Osteocyte (in vitro differentiated cells): ENCODE results near the gene NFIA. TPM values are rescaled to one million over a fixed set of nuclear protein-coding genes. Genes with fewer than 3 reads are reported as not detected.

ENCODE experiments used
- DNase-seq: peaks from one replicate; pipeline ENCODE4 v3.0.0; 2021; ENCODE audit warnings: mixed read lengths; ENCODE audit not compliant: unreplicated experiment; ENCODE audit errors: extremely low spot score
- H3K27ac Mint-ChIP-seq: one replicate; pipeline ENCODE4 v1.8.0; 2021; ENCODE audit warnings: mild to moderate bottlenecking, mixed read lengths; ENCODE audit not compliant: unreplicated experiment
- H3K27me3 Mint-ChIP-seq: one replicate; pipeline ENCODE4 v1.8.0; 2021; ENCODE audit warnings: mixed read lengths; ENCODE audit not compliant: unreplicated experiment
- H3K36me3 Mint-ChIP-seq: one replicate; pipeline ENCODE4 v1.8.0; 2021; ENCODE audit warnings: mixed read lengths; ENCODE audit not compliant: unreplicated experiment
- H3K4me1 Mint-ChIP-seq: one replicate; pipeline ENCODE4 v1.8.0; 2021; ENCODE audit warnings: mixed read lengths; ENCODE audit not compliant: unreplicated experiment
- H3K4me3 Mint-ChIP-seq: one replicate; pipeline ENCODE4 v1.8.0; 2021; ENCODE audit warnings: mild to moderate bottlenecking, moderate library complexity, mixed read lengths; ENCODE audit not compliant: unreplicated experiment
- H3K9me3 Mint-ChIP-seq: one replicate; pipeline ENCODE4 v1.8.0; 2021; ENCODE audit warnings: mixed read lengths; ENCODE audit not compliant: unreplicated experiment
- total RNA-seq: library from RNA; stranded (reverse); gene quantifications from 2 replicates; pipeline ENCODE4 v1.2.1, GENCODE V29; 2021
- TF ChIP-seq, protein P1 (sequence below): fragments of 200-600 bp; sonication (generic); IDR thresholded peaks from 2 replicates; pipeline ENCODE4 v1.5.0; 2021; ENCODE audit warnings: antibody characterized with exemption, mild to moderate bottlenecking, moderate library complexity

Gene NFIA
- total RNA-seq, 1 donor from 2014 or later: 46.7 TPM

DNA sequence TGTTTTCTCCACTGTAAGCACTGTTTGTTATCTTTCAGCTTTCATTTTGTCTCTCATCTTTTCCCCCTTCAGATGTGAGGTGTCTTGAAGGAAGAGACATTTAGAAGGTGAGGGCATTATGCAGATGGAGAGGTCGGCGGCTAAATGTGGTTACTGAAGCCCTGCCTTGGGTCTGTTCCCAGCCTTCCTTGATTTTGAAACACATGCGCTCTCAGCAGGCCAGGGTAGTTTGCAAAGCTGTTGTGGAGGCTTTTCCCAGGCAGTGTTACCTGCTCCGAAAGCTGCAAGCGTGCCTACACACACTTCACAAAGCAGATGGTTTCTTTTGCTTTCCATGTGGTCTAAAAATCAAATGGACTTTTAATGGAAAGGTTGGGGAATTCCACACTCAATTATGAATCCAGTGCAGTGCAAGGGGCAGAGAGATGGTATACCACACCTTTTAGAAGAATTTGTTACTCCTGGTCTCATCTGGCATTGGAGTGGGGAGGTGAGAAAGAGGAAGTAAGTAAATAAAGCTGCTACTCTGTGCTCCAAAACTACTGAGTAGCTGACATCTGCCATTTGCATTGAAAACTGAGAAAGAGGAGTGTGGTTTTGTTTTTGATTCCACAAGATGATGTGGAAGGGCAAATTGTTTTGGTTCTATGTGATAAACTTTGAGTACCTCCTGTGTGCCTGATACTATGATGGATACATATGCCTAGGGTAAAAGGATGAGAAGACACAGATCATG is 91.9 kb downstream of the NFIA start:
- Mint-ChIP-seq H3K27me3 (no peaks in the 10 kb centered on the region), H3K27ac (no peak overlapping the region), H3K36me3 (peaks cover 4% of the 10 kb centered on the region), H3K4me3 (no peak overlapping the region), H3K4me1 (peaks cover 47% of the 10 kb centered on the region), H3K9me3 (no peaks in the 10 kb centered on the region)
- DNase-seq: no peak
- TF ChIP-seq, protein P1, sequence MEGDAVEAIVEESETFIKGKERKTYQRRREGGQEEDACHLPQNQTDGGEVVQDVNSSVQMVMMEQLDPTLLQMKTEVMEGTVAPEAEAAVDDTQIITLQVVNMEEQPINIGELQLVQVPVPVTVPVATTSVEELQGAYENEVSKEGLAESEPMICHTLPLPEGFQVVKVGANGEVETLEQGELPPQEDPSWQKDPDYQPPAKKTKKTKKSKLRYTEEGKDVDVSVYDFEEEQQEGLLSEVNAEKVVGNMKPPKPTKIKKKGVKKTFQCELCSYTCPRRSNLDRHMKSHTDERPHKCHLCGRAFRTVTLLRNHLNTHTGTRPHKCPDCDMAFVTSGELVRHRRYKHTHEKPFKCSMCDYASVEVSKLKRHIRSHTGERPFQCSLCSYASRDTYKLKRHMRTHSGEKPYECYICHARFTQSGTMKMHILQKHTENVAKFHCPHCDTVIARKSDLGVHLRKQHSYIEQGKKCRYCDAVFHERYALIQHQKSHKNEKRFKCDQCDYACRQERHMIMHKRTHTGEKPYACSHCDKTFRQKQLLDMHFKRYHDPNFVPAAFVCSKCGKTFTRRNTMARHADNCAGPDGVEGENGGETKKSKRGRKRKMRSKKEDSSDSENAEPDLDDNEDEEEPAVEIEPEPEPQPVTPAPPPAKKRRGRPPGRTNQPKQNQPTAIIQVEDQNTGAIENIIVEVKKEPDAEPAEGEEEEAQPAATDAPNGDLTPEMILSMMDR: no peak

GRCh38 chr1:61175976-61176375 is 93.6 kb downstream of the NFIA start:
- no peaks in the 10 kb centered on the region for H3K27me3 Mint-ChIP-seq
- no peaks in the 10 kb centered on the region for H3K9me3 Mint-ChIP-seq
- no peak overlapping the region for H3K27ac Mint-ChIP-seq

DNA sequence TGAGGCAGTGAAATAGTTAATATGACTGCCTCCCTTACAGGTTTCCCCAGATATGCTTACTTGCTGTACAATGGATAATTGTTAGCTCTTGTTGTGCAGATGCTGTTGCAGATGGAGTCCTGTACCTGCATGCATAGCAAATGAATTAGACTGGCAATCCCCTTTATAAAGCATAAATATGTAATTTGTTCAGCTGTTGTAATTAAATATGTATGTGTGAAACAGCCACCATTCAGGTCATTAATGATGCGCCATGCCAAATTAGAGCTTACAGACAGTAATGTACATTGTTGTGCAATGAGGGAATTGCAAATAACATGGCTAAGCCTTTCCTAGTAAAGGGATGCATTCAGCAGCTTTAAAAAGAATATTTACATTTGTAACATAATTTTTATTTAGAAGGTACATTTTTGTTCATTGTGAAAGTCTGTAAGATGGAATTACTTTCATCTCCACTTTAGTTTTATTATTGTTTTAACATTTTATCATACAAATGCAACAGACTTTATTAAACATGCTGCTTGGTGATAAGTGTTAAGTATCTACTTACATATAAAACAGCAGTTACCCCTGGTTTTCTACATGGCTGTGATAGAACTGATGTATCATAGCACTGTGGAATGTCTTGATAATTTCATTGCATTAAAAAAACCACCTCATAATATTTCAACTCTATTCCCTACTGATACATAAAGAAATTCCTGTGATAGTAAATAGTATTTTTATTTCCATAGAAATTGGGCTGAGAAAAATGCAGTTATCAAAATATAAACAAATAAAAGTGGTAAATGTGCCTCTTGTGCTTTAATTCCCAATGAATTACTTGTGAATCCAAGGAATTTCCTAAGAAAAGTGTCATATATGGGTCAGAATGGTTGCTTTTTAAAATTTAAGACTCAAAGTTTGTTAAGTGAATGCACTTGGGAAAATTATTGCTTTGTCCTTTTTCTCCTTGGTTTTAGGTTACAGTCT is 99.0 kb downstream of the NFIA start:
- Mint-ChIP-seq H3K4me3 (no peak overlapping the region), H3K27me3 (no peaks in the 10 kb centered on the region), H3K36me3 (no peaks in the 10 kb centered on the region), H3K27ac (peak overlapping the region; percentile 61), H3K9me3 (no peaks in the 10 kb centered on the region), H3K4me1 (peaks cover 48% of the 10 kb centered on the region)
- TF ChIP-seq, protein P1: no peak
- DNase-seq: no peak

More at GRCh38 chr1:61175976-61176375, 93.6 kb downstream of the NFIA start:
- Mint-ChIP-seq H3K4me1 (peaks cover 31% of the 10 kb centered on the region), H3K36me3 (peaks cover 4% of the 10 kb centered on the region), H3K4me3 (no peak overlapping the region)
- DNase-seq: no peak
- TF ChIP-seq, protein P1: no peak

GRCh38 chr1:61182049-61182448 is 99.7 kb downstream of the NFIA start:
- H3K4me1 Mint-ChIP-seq: peaks cover 48% of the 10 kb centered on the region
- no peak for DNase-seq
- no peaks in the 10 kb centered on the region for H3K9me3 Mint-ChIP-seq
- peak overlapping the region; percentile 61 for H3K27ac Mint-ChIP-seq
- H3K4me3 Mint-ChIP-seq: no peak overlapping the region
- H3K36me3 Mint-ChIP-seq: no peaks in the 10 kb centered on the region
- H3K27me3 Mint-ChIP-seq: no peaks in the 10 kb centered on the region
- TF ChIP-seq, protein P1: no peak

DNA sequence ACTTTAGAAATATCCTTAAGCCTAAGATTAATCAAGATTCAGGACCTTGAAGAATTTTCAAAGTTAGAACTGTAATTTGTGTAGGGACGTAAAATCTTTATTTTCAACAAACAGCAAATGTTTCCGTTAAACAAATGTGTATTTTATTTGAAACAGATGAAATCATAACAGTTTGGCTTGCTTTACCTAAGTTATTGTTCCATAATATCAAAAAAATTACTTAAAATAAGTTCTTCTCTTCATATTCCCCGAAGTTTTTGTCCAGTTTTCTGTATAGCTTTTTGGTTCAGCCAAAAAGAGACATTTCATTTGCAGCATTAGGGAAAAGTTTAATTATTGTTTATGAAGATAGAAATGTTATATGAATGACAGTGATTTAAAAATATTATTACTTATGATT is 100.1 kb downstream of the NFIA start:
- H3K9me3 Mint-ChIP-seq: no peaks in the 10 kb centered on the region
- TF ChIP-seq, protein P1: no peak
- no peak for DNase-seq
- no peak overlapping the region for H3K4me3 Mint-ChIP-seq
- H3K27ac Mint-ChIP-seq: peak overlapping the region; percentile 73
- H3K36me3 Mint-ChIP-seq: no peaks in the 10 kb centered on the region
- H3K27me3 Mint-ChIP-seq: no peaks in the 10 kb centered on the region
- H3K4me1 Mint-ChIP-seq: peaks cover 48% of the 10 kb centered on the region
